Endothelial cell of umbilical vein (primary cell): Measurements from ENCODE around the gene TF. TPM values are rescaled to one million over a fixed set of nuclear protein-coding genes. Genes with fewer than 3 reads are reported as not detected.

Experiments
- BruUV-seq: library from RNA; stranded (reverse); fragments of 400-500 nt; replicated peaks from 2 replicates; lab custom pipeline; 2021; lab: Mats Ljungman, UMichigan
- CTCF ChIA-PET: fragments of 300-600, 350-600 bp; sonication (Branson Sonifier 250); formaldehyde crosslinking; loops from one replicate; lab custom pipeline; 2021; ENCODE audit warnings: antibody characterized with exemption, inconsistent platforms; lab: Charles Lee
- POLR2A ChIA-PET: fragments of 300-600, 350-600 bp; sonication (Branson Sonifier 250); formaldehyde crosslinking; loops from one replicate; lab custom pipeline; 2021; ENCODE audit warnings: antibody characterized with exemption, inconsistent platforms; lab: Charles Lee
- DNase-seq: peaks from one replicate; pipeline ENCODE4 v3.0.0-alpha.2; 2011; ENCODE audit warnings: low read depth, low spot score
- FAIRE-seq: peaks from 2 replicates; lab custom pipeline; 2011; peaks lifted over from hg19 to GRCh38; lab: Jason Lieb, UNC
- H2AFZ ChIP-seq: 2 replicates; pipeline ENCODE4 v1.6.0; 2012; ENCODE audit warnings: low read depth, low read length, control low read depth, inconsistent platforms
- H3K27ac ChIP-seq: 2 replicates; pipeline ENCODE4 v1.5.1; 2011; ENCODE audit warnings: low read depth, mild to moderate bottlenecking, control low read depth, low read length, moderate library complexity; ENCODE audit not compliant: insufficient read depth
- H3K27me3 ChIP-seq, 2 experiments: 2 replicates each; pipeline versions ENCODE4 v1.6.0 to v1.6.1; 2011; ENCODE audit warnings: low read length in 2 of 2, mixed read lengths in 1 of 2; ENCODE audit not compliant: control insufficient read depth in 2 of 2, insufficient read depth in 2 of 2
- H3K36me3 ChIP-seq, 2 experiments: 2 replicates in 1 of 2; 3 replicates in 1 of 2; pipeline ENCODE4 v1.5.1; 2011; ENCODE audit warnings: low read length in 2 of 2, mild to moderate bottlenecking in 1 of 2, moderate library complexity in 1 of 2; ENCODE audit not compliant: control insufficient read depth in 2 of 2, insufficient read depth in 2 of 2; ENCODE audit errors: extremely low read depth in 1 of 2
- H3K4me1 ChIP-seq: 3 replicates; pipeline ENCODE4 v1.5.1; 2011; ENCODE audit warnings: mild to moderate bottlenecking, low read length; ENCODE audit not compliant: control insufficient read depth, insufficient read depth; ENCODE audit errors: extremely low read depth
- H3K4me2 ChIP-seq: 2 replicates; pipeline ENCODE4 v1.6.1; 2011; ENCODE audit warnings: low read length, control low read depth, mixed read lengths; ENCODE audit not compliant: insufficient read depth
- H3K4me3 ChIP-seq, 3 experiments: fragments of 200-600 bp in 1 of 3; sonication (generic), shearing (Covaris generic) in 1 of 3; replicated peaks in 1 of 3; 2 replicates each; pipeline ENCODE4 v1.5.1; 2011 to 2016; ENCODE audit warnings: control low read depth in 3 of 3, low read length in 3 of 3, mild to moderate bottlenecking in 2 of 3, inconsistent platforms in 1 of 3, low read depth in 1 of 3, moderate library complexity in 1 of 3; ENCODE audit not compliant: insufficient read depth in 1 of 3
- H3K79me2 ChIP-seq: 2 replicates; pipeline ENCODE4 v1.6.0; 2012; ENCODE audit warnings: low read length, inconsistent platforms; ENCODE audit not compliant: control insufficient read depth, insufficient read depth
- H3K9ac ChIP-seq: replicated peaks from 2 replicates; pipeline ENCODE3; 2011; ENCODE audit warnings: low read length, control low read depth; ENCODE audit not compliant: insufficient read depth; ENCODE audit errors: extremely low read depth
- H3K9me1 ChIP-seq: replicated peaks from 3 replicates; pipeline ENCODE4 v1.6.0; 2011; ENCODE audit warnings: mild to moderate bottlenecking, low read length; ENCODE audit not compliant: control insufficient read depth, insufficient read depth; ENCODE audit errors: extremely low read depth
- H3K9me3 ChIP-seq: replicated peaks from 2 replicates; pipeline ENCODE4 v1.5.1; 2012; ENCODE audit warnings: low read length, inconsistent platforms; ENCODE audit not compliant: control insufficient read depth, insufficient read depth
- H4K20me1 ChIP-seq: replicated peaks from 2 replicates; pipeline ENCODE3; 2011; ENCODE audit warnings: mild to moderate bottlenecking, low read length; ENCODE audit not compliant: control insufficient read depth, insufficient read depth; ENCODE audit errors: extremely low read depth
- CTCF ChIP-seq, 2 donors: IDR thresholded peaks; 1 replicate in 1 of 2; 2 replicates in 1 of 2; pipeline ENCODE4 v1.5.1; 2011; ENCODE audit warnings: low read length in 2 of 2, mild to moderate bottlenecking in 2 of 2, moderate library complexity in 2 of 2, control low read depth in 1 of 2, inconsistent platforms in 1 of 2, low read depth in 1 of 2; ENCODE audit not compliant: insufficient read depth in 1 of 2; ENCODE audit errors: extremely low read depth in 1 of 2
- EZH2 ChIP-seq: IDR thresholded peaks from 2 replicates; pipeline ENCODE4 v1.6.1; 2012; ENCODE audit warnings: borderline replicate concordance, low read depth, mild to moderate bottlenecking, moderate library complexity, low read length, inconsistent platforms; ENCODE audit not compliant: severe bottlenecking
- FOS ChIP-seq: IDR thresholded peaks from 2 replicates; pipeline ENCODE4 v1.6.1; 2011; ENCODE audit warnings: mild to moderate bottlenecking, low read length, moderate library complexity, borderline replicate concordance; ENCODE audit not compliant: insufficient read depth
- GATA2 ChIP-seq: IDR thresholded peaks from 2 replicates; pipeline ENCODE4 v1.7.0; 2011; ENCODE audit warnings: low read depth, mild to moderate bottlenecking, moderate library complexity, mixed read lengths, low read length; ENCODE audit not compliant: insufficient read length, insufficient read depth
- JUN ChIP-seq: IDR thresholded peaks from 2 replicates; pipeline ENCODE4 v1.6.1; 2011; ENCODE audit warnings: borderline replicate concordance, low read depth; ENCODE audit not compliant: insufficient read length, insufficient read depth
- MAX ChIP-seq: IDR thresholded peaks from 2 replicates; pipeline ENCODE4 v1.6.1; 2011; ENCODE audit not compliant: insufficient read depth, insufficient read length
- MYC ChIP-seq: IDR thresholded peaks from one replicate; pipeline ENCODE4 v1.6.1; 2011; ENCODE audit warnings: mild to moderate bottlenecking, low read depth, low read length
- POLR2A ChIP-seq: IDR thresholded peaks from 2 replicates; pipeline ENCODE4 v1.6.1; 2012; ENCODE audit warnings: low read depth, mild to moderate bottlenecking, control low read depth, low read length
- POLR2AphosphoS5 ChIP-seq: IDR thresholded peaks from 2 replicates; pipeline ENCODE4 v1.6.1; 2012; ENCODE audit warnings: low read depth, mild to moderate bottlenecking, control low read depth, low read length, moderate library complexity; ENCODE audit not compliant: insufficient read depth
- dilution Hi-C: fragments of 300-500 bp; cut with MboI; formaldehyde crosslinking; loops from one replicate; pipeline ENCODE4 v1.15.0; 2019; ENCODE audit warnings: low sequenced_read_pairs; ENCODE audit not compliant: extremely low pct_ligation_motif_present
- intact Hi-C: fragments of 100-400 bp; cut with micrococcal nuclease; formaldehyde crosslinking; loops from one replicate; pipeline ENCODE4 v1.10.0; 2022
- polyA plus RNA-seq, 4 experiments: library from polyadenylated mRNA; depleted of rRNA in 3 of 4; stranded (reverse) in 3 of 4; unstranded in 1 of 4; fragments of >200 nt; gene quantifications; 2 replicates each; pipeline versions ENCODE4 v1.2.1 to v1.2.3, GENCODE V29; 2011 to 2012; ENCODE audit warnings: missing spikeins in 1 of 4
- total RNA-seq: library from RNA; stranded (reverse); gene quantifications from 2 replicates; pipeline ENCODE4 v1.2.3, GENCODE V29; 2021

The TF gene
- total and polyA plus RNA-seq, 2 donors (not counting 3 experiments of a cell fraction or from before 2014, with no cell fraction given) = 0.32 to 0.69 TPM

GRCh38 chr3:133754973-133755828 is 9.0 kb downstream of the TF start:
- ChIA-PET CTCF (no interaction called here), POLR2A (interaction anchor here (0.7 kb wide), 1 partner anchor 778 kb away, joined by 3 read pairs; no protein-coding TSS in a partner anchor)
- Histone ChIP-seq H3K27me3 (no peaks in the 10 kb centered on the region), H3K79me2 (no peaks in the 10 kb centered on the region), H3K9me3 (no peaks in the 10 kb centered on the region), H3K27ac (no peak overlapping the region), H3K9ac (no peak overlapping the region), H3K36me3 (no peaks in the 10 kb centered on the region), H3K4me3 (no peak overlapping the region), H3K9me1 (no peaks in the 10 kb centered on the region), H3K4me2 (no peak overlapping the region), H2AFZ (no peak overlapping the region), H3K4me1 (no peaks in the 10 kb centered on the region), H4K20me1 (no peaks in the 10 kb centered on the region)
- FAIRE-seq (no peak), DNase-seq (no peak)
- intact Hi-C loops (no loop called here), dilution Hi-C loops (no loop called here)
- no peak for TF ChIP-seq MYC
- TF ChIP-seq CTCF (IDR thresholded peaks at IDR 0.05; ENCODE audit: extremely low read depth in 1 of 2, insufficient read depth in 1 of 2, low read depth in 1 of 2, low read length in 2 of 2) = no peak
- TF ChIP-seq GATA2 = no peak
- no peak for TF ChIP-seq FOS
- TF ChIP-seq POLR2AphosphoS5 = no peak
- no peak for TF ChIP-seq MAX
- TF ChIP-seq EZH2 = no peak
- TF ChIP-seq JUN = no peak
- TF ChIP-seq POLR2A = no peak
- BruUV-seq = no TSS peak
